DND-41 (cell line): ENCODE measurements around the gene PLEKHG2.

ENCODE experiments used
- EZH2 ChIP-seq: IDR thresholded peaks from 3 replicates; pipeline ENCODE4 v1.6.1; 2012; ENCODE audit warnings: borderline replicate concordance, low read depth, mild to moderate bottlenecking, moderate library complexity, low read length, inconsistent platforms; ENCODE audit not compliant: severe bottlenecking
- TF ChIP-seq, protein P1 (sequence below): IDR thresholded peaks from 2 replicates; pipeline ENCODE4 v1.5.1; 2012; ENCODE audit warnings: borderline replicate concordance, low read length, moderate library complexity, mild to moderate bottlenecking; ENCODE audit not compliant: poor library complexity, severe bottlenecking; ENCODE audit errors: extremely low read depth

DNA sequence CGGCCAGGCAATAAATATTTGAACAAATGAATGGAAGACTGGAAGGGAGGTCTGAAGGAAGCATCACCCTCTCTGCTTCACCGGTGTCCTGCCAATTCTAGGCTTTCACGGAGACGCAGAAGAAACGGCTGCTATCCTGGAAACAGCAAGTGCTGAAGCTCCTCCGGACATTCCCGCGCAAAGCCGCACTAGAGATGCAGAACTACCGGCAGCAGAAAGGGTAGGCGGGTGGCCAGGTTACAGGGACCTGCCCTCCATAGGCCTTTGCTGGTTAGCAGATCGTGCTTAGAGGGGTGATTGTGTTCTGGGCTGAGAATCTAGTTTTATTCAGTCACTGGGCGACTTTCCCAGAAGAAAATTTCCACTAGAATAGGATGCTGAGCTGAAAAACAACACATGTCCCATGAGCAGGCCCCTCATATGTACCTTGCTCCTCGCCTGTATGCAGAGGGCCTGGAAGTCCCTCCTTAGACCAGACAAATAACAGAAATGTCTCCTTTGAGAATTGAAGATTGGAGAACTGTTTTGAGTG is 32.5 kb upstream of the PLEKHG2 start:
- TF ChIP-seq, protein P1, sequence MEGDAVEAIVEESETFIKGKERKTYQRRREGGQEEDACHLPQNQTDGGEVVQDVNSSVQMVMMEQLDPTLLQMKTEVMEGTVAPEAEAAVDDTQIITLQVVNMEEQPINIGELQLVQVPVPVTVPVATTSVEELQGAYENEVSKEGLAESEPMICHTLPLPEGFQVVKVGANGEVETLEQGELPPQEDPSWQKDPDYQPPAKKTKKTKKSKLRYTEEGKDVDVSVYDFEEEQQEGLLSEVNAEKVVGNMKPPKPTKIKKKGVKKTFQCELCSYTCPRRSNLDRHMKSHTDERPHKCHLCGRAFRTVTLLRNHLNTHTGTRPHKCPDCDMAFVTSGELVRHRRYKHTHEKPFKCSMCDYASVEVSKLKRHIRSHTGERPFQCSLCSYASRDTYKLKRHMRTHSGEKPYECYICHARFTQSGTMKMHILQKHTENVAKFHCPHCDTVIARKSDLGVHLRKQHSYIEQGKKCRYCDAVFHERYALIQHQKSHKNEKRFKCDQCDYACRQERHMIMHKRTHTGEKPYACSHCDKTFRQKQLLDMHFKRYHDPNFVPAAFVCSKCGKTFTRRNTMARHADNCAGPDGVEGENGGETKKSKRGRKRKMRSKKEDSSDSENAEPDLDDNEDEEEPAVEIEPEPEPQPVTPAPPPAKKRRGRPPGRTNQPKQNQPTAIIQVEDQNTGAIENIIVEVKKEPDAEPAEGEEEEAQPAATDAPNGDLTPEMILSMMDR = no peak
- TF ChIP-seq EZH2 = no peak
